HepG2 (cell line): ENCODE data around the gene MBD4. TPM values are rescaled to one million over a fixed set of nuclear protein-coding genes. Genes with fewer than 3 reads are reported as not detected.
A peak's percentile ranks its signal among the peaks of the same experiment; 100 is the strongest.

ENCODE experiments used
- ATAC-seq: fragments of 200-7000 bp; cut with Tn5 transposase; 3 replicates; pipeline ENCODE4 v1.9.1; 2020; ENCODE audit warnings: mild to moderate bottlenecking, moderate library complexity
- BruUV-seq: library from RNA; stranded (reverse); fragments of 400-500 nt; replicated peaks from 2 replicates; lab custom pipeline; 2021; lab: Mats Ljungman, UMichigan
- CTCF ChIA-PET: fragments of 300-600 bp; formaldehyde crosslinking; extraction: SDS; loops from one replicate; lab custom pipeline; 2021; ENCODE audit warnings: low total read pairs, inconsistent platforms, low intra/inter-chr PET ratio; lab: Yijun Ruan, JAX
- POLR2A ChIA-PET: fragments of 350-600 bp; sonication (Branson Sonifier 250); formaldehyde crosslinking; loops from one replicate; lab custom pipeline; 2020; ENCODE audit warnings: antibody characterized with exemption, inconsistent platforms; lab: Yijun Ruan, JAX
- DNase-seq: peaks from one replicate; pipeline ENCODE4 v3.0.0-alpha.2; 2015; ENCODE audit warnings: low spot score
- FAIRE-seq: peaks from 3 replicates; lab custom pipeline; 2011; peaks lifted over from hg19 to GRCh38; lab: Jason Lieb, UNC
- H2AFZ ChIP-seq: one replicate; pipeline ENCODE4 v1.6.1; 2011; ENCODE audit warnings: low read length, inconsistent platforms
- H3K27ac ChIP-seq: fragments of 300-600 bp; 3 replicates; pipeline ENCODE4 v1.8.0; 2011; ENCODE audit warnings: mixed run types, mild to moderate bottlenecking, mixed read lengths, low read length, inconsistent platforms; ENCODE audit not compliant: insufficient read depth; ENCODE audit errors: extremely low read length
- H3K27me3 ChIP-seq, 2 experiments: fragments of 200-600 bp in 1 of 2; 2 replicates in 1 of 2; 3 replicates in 1 of 2; pipeline versions ENCODE4 v1.6.0 to v1.8.0; 2011; ENCODE audit warnings: low read length in 2 of 2, mild to moderate bottlenecking in 2 of 2, moderate library complexity in 2 of 2, inconsistent platforms in 1 of 2; ENCODE audit not compliant: insufficient read depth in 2 of 2, control insufficient read depth in 1 of 2
- H3K36me3 ChIP-seq, 2 experiments: fragments of 200-600 bp in 1 of 2; replicated peaks in 1 of 2; 2 replicates in 1 of 2; 3 replicates in 1 of 2; pipeline versions ENCODE4 v1.5.1 to v1.8.0; 2011; ENCODE audit warnings: low read length in 2 of 2, inconsistent platforms in 1 of 2; ENCODE audit not compliant: insufficient read depth in 2 of 2, control insufficient read depth in 1 of 2
- H3K4me1 ChIP-seq: 2 replicates; pipeline ENCODE4 v1.5.1; 2012; ENCODE audit warnings: low read length, inconsistent platforms; ENCODE audit not compliant: insufficient read depth
- H3K4me2 ChIP-seq: 2 replicates; pipeline ENCODE4 v1.6.0; 2011; ENCODE audit warnings: low read depth, low read length, inconsistent platforms
- H3K4me3 ChIP-seq, 3 experiments: fragments of 200-600 bp in 1 of 3; sonication (generic), shearing (Covaris generic) in 1 of 3; replicated peaks in 1 of 3; 2 replicates each; pipeline ENCODE4 v1.5.1; 2011 to 2016; ENCODE audit warnings: low read length in 3 of 3, inconsistent platforms in 2 of 3, low read depth in 2 of 3, mild to moderate bottlenecking in 2 of 3, control low read depth in 1 of 3, mixed read lengths in 1 of 3; ENCODE audit not compliant: insufficient read depth in 1 of 3
- H3K79me2 ChIP-seq: one replicate; pipeline ENCODE4 v1.6.1; 2011; ENCODE audit warnings: low read length, inconsistent platforms; ENCODE audit not compliant: insufficient read depth
- H3K9ac ChIP-seq: 2 replicates; pipeline ENCODE4 v1.6.0; 2011; ENCODE audit warnings: mild to moderate bottlenecking, low read depth, low read length, inconsistent platforms; ENCODE audit not compliant: insufficient read depth
- H3K9me3 ChIP-seq: 2 replicates; pipeline ENCODE4 v1.5.1; 2012; ENCODE audit warnings: mild to moderate bottlenecking, low read length
- H4K20me1 ChIP-seq: 2 replicates; pipeline ENCODE4 v1.6.0; 2011; ENCODE audit warnings: inconsistent platforms, mild to moderate bottlenecking, low read length, moderate library complexity; ENCODE audit not compliant: insufficient read depth
- DR1 ChIP-seq: sonication (generic); formaldehyde crosslinking; IDR thresholded peaks from 2 replicates; pipeline ENCODE4 v1.8.0; 2021; ENCODE audit warnings: mild to moderate bottlenecking, missing genetic modification reagents, inconsistent platforms
- GATA4 ChIP-seq: sonication (generic); IDR thresholded peaks from 2 replicates; pipeline ENCODE4 v1.6.1; 2016; ENCODE audit warnings: antibody characterized with exemption, low read depth, borderline replicate concordance
- GRHL1 ChIP-seq: sonication (generic); formaldehyde crosslinking; conservative IDR thresholded peaks from 2 replicates; pipeline ENCODE4 v1.8.0; 2022; ENCODE audit warnings: missing genetic modification reagents
- HNF4A ChIP-seq: sonication (generic); formaldehyde crosslinking; IDR thresholded peaks from 2 replicates; pipeline ENCODE4 v1.4.0; 2020; ENCODE audit warnings: missing genetic modification reagents
- HNF4G ChIP-seq, 2 experiments: sonication (generic) in 1 of 2; formaldehyde crosslinking in 1 of 2; IDR thresholded peaks; 2 replicates each; pipeline versions ENCODE4 v1.4.0 to v1.6.1; 2011 to 2020; ENCODE audit warnings: borderline replicate concordance in 2 of 2, low read depth in 2 of 2, mild to moderate bottlenecking in 2 of 2, low read length in 1 of 2, missing genetic modification reagents in 1 of 2, moderate library complexity in 1 of 2
- KMT2B ChIP-seq: IDR thresholded peaks from 2 replicates; pipeline ENCODE4 v1.6.1; 2016; ENCODE audit warnings: missing genetic modification reagents, missing compliant biosample characterization
- NCOR1 ChIP-seq: fragments of 200-600 bp; sonication (generic); IDR thresholded peaks from 2 replicates; pipeline ENCODE4 v1.7.0; 2017; ENCODE audit warnings: antibody characterized with exemption, low read length, borderline replicate concordance
- RARA ChIP-seq: IDR thresholded peaks from 2 replicates; pipeline ENCODE4 v1.6.1; 2016; ENCODE audit warnings: missing genetic modification reagents, missing compliant biosample characterization
- RNF2 ChIP-seq: fragments of 450-650 bp; conservative IDR thresholded peaks from 2 replicates; pipeline ENCODE4 v1.6.1; 2016; ENCODE audit warnings: low read depth
- XRCC5 ChIP-seq: fragments of 200-400 bp; formaldehyde crosslinking; optimal IDR thresholded peaks from 2 replicates; pipeline ENCODE3; 2017; ENCODE audit warnings: mild to moderate bottlenecking, low read length
- ZMYM3 ChIP-seq: sonication (generic); formaldehyde crosslinking; IDR thresholded peaks from 2 replicates; pipeline ENCODE4 v1.5.1; 2020; ENCODE audit warnings: mild to moderate bottlenecking, missing genetic modification reagents
- ZNF607 ChIP-seq: sonication (generic); formaldehyde crosslinking; IDR thresholded peaks from 2 replicates; pipeline ENCODE4 v1.5.1; 2020; ENCODE audit warnings: missing genetic modification reagents, mild to moderate bottlenecking, borderline replicate concordance
- ZNF678 ChIP-seq: sonication (generic); formaldehyde crosslinking; IDR thresholded peaks from 2 replicates; pipeline ENCODE4 v1.4.0; 2020; ENCODE audit warnings: mild to moderate bottlenecking, missing genetic modification reagents
- WGBS: methylation state at CpG from one replicate; pipeline ENCODE4 v1.1.6; 2017; ENCODE audit warnings: low lambda C conversion rate; 5-methylcytosine and 5-hydroxymethylcytosine counted together
- in situ Hi-C: cut with HindIII; loops from 2 replicates; pipeline ENCODE4 v1.10.0; 2017; ENCODE audit warnings: low pct_unique_long_range_greater_than_20kb; ENCODE audit not compliant: extremely low pct_ligation_motif_present
- intact Hi-C: fragments of 100-400 bp; cut with micrococcal nuclease; formaldehyde crosslinking; loops from one replicate; pipeline ENCODE4 v1.10.0; 2022; ENCODE audit not compliant: unreplicated experiment
- polyA plus RNA-seq, 8 experiments: library from polyadenylated mRNA; depleted of rRNA in 3 of 8; stranded (reverse) in 7 of 8; unstranded in 1 of 8; fragments of >200 nt; fragmentation: Illumina TruSeq in 4 of 8; extraction: Trizol in 4 of 8; gene quantifications; 2 replicates each; pipeline versions ENCODE4 v1.2.1 to v1.2.3, GENCODE V29; 2011 to 2016; ENCODE audit warnings: low read depth in 4 of 8, missing spikeins in 1 of 8, mixed read lengths in 1 of 8; ENCODE audit not compliant: insufficient read depth in 1 of 8
- total RNA-seq, 5 experiments: library from RNA; depleted of rRNA; stranded (reverse); fragments of >200 nt; fragmentation: Illumina TruSeq; extraction: Trizol; gene quantifications; 2 replicates each; pipeline ENCODE4 v1.2.3, GENCODE V29; 2016; ENCODE audit warnings: low read depth in 1 of 5

The MBD4 gene
- total and polyA plus RNA-seq, 2 of the 13 experiments (the other 11 are each of a cell fraction or from before 2014, with no cell fraction given) = 14.9 to 25.3 TPM

DNA sequence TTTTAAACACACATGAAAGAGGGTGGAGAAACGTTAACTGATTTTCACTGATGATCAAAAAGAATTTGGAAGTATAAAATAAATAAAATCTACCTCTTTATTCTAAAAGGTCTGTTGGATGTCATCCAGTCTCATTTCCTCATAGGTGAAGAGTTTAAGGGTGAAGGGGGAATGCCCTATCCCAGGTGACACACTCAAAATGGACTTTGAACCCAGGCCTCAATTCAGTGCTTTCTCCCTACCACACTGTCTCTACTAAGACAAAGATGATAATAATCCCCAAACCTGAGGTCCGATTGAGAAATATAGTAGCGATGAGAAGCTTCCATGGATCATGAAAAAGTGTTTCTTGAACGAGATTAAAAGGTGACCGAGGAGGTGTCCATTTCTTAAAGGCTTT lies 6.2 kb downstream of the MBD4 start:
- no TSS peak for BruUV-seq
- ChIA-PET POLR2A (no interaction called here), CTCF (no interaction called here)
- H4K20me1 ChIP-seq = no peaks in the 10 kb centered on the region
- H3K4me2 ChIP-seq = no peak overlapping the region
- peaks cover 10% of the 10 kb centered on the region for H3K79me2 ChIP-seq
- ATAC-seq (no peak), FAIRE-seq (no peak), DNase-seq (no peak)
- no peak overlapping the region for H2AFZ ChIP-seq
- H3K27ac ChIP-seq = no peak overlapping the region
- intact Hi-C loops (no loop called here), in situ Hi-C loops (no loop called here)
- H3K4me3 ChIP-seq = no peak overlapping the region
- H3K27me3 ChIP-seq = no peaks in the 10 kb centered on the region
- no peak for TF ChIP-seq ZMYM3 (CRISPR knock-in tag)
- TF ChIP-seq RARA = 0 out of 2 replicates have a peak, but pooled peaks have one; percentile 34
- 0 out of 2 replicates have a peak, but pooled peaks have one; percentile 14 for TF ChIP-seq HNF4G (IDR thresholded peaks at IDR 0.05; ENCODE audit: borderline replicate concordance, low read depth, low read length)
- no peak for TF ChIP-seq HNF4G (CRISPR knock-in tag; IDR thresholded peaks at IDR 0.05; ENCODE audit: borderline replicate concordance, low read depth)
- 0 out of 2 replicates have a peak, but pooled peaks have one; percentile 31 for TF ChIP-seq NCOR1
- no peak for TF ChIP-seq DR1 (CRISPR knock-in tag)
- TF ChIP-seq HNF4A (CRISPR knock-in tag) = peak; percentile 46
- H3K9ac ChIP-seq = no peak overlapping the region
- WGBS = 91% methylated on average over 5 of the region's 5 CpGs
- peaks cover 64% of the 10 kb centered on the region for H3K4me1 ChIP-seq
- peaks cover 10 to 47% of the 10 kb centered on the region in 2 experiments for H3K36me3 ChIP-seq
- no peaks in the 10 kb centered on the region for H3K9me3 ChIP-seq

DNA sequence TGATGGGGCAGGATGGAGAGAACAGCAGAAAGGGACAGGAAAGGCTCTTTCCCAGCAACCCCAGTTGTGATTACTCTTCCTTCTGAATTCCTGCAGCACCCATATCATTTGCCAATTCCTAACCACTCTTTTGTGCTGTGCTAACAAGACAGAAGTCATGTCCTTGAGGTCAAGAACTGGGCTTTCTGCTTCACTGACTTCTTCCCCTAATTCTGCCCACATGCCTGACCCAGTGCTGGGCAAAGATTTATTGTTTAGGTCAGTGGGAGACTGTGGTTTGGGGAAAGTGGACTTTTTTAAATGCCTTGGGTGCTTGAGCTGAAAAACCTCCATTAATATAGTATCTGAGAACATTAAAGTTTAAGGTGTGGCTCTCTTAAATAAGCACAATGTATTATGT lies 7.1 kb downstream of the MBD4 start:
- POLR2A ChIA-PET = no interaction called here
- no peak overlapping the region for H3K4me3 ChIP-seq
- no peak overlapping the region for H3K4me2 ChIP-seq
- FAIRE-seq = no peak
- DNase-seq = no peak
- H3K4me1 ChIP-seq = peaks cover 60% of the 10 kb centered on the region
- H3K36me3 ChIP-seq = peaks cover 10 to 47% of the 10 kb centered on the region in 2 experiments
- CTCF ChIA-PET = no interaction called here
- peaks cover 0 to 2% of the 10 kb centered on the region in 2 experiments; a peak in 1 of 5 replicates for H3K27me3 ChIP-seq
- no peaks in the 10 kb centered on the region for H4K20me1 ChIP-seq
- intact Hi-C loops (no loop called here), in situ Hi-C loops (no loop called here)
- H3K27ac ChIP-seq = no peak overlapping the region
- no peak for ATAC-seq
- no peak overlapping the region for H3K9ac ChIP-seq
- H3K9me3 ChIP-seq = no peaks in the 10 kb centered on the region
- H3K79me2 ChIP-seq = peaks cover 5% of the 10 kb centered on the region
- no peak overlapping the region for H2AFZ ChIP-seq
- no TSS peak for BruUV-seq
- TF ChIP-seq KMT2B (CRISPR knock-in tag) (no peak), XRCC5 (no peak), GATA4 (no peak), GRHL1 (CRISPR knock-in tag) (no peak), ZNF678 (no peak), ZNF607 (no peak), RNF2 (no peak)
